Activated CD4-positive, alpha-beta T cell treated with anti-CD3 and anti-CD28 coated beads, Interleukin-2, amount 10 ng/mL, durations not matched to agents 7 days and 5 days (primary cell): ENCODE data around the gene IQGAP3. TPM values are rescaled to one million over a fixed set of nuclear protein-coding genes. Genes with fewer than 3 reads are reported as not detected.
A peak's percentile ranks its signal among the peaks of the same experiment; 100 is the strongest.

ENCODE experiments used
- CTCF ChIA-PET: fragments of 350-600 bp; sonication (Branson Sonifier 250); formaldehyde crosslinking; loops from one replicate; lab custom pipeline; 2021; ENCODE audit warnings: antibody characterized with exemption; lab: Charles Lee
- POLR2A ChIA-PET: fragments of 350-600 bp; sonication (Branson Sonifier 250); formaldehyde crosslinking; loops from one replicate; lab custom pipeline; 2021; ENCODE audit warnings: antibody characterized with exemption; lab: Charles Lee
- DNase-seq: peaks from one replicate; pipeline ENCODE4 v3.0.0-alpha.2; 2020
- H3K27ac Mint-ChIP-seq: one replicate; pipeline ENCODE4 v1.8.0; 2021; ENCODE audit warnings: mild to moderate bottlenecking, moderate library complexity, mixed read lengths
- H3K27me3 Mint-ChIP-seq: one replicate; pipeline ENCODE4 v1.8.0; 2021; ENCODE audit warnings: mixed read lengths
- H3K36me3 Mint-ChIP-seq: one replicate; pipeline ENCODE4 v1.8.0; 2021; ENCODE audit warnings: low read depth, mixed read lengths
- H3K4me1 Mint-ChIP-seq: one replicate; pipeline ENCODE4 v1.8.0; 2021; ENCODE audit warnings: mixed read lengths
- H3K4me3 Mint-ChIP-seq: one replicate; pipeline ENCODE4 v1.8.0; 2021; ENCODE audit warnings: mild to moderate bottlenecking, moderate library complexity, mixed read lengths
- H3K9me3 Mint-ChIP-seq: one replicate; pipeline ENCODE4 v1.8.0; 2021; ENCODE audit warnings: mixed read lengths
- total RNA-seq, 2 experiments: library from RNA; stranded (reverse); gene quantifications; one replicate each; pipeline ENCODE4 v1.2.3, GENCODE V29; 2021

The IQGAP3 gene
- total RNA-seq, 2 experiments from 2014 or later = 25.2 to 25.5 TPM

- DNase-seq = no peak
- ChIA-PET POLR2A (no interaction called here), CTCF (interaction anchor here (0.5 to 1.4 kb wide), 4 partner anchors 8 to 41 kb away, joined by 3 to 7 read pairs (median 4); no protein-coding TSS in a partner anchor)
- Mint-ChIP-seq H3K36me3 (peaks cover 64% of the 10 kb centered on the region), H3K4me1 (peaks cover 31% of the 10 kb centered on the region), H3K9me3 (no peaks in the 10 kb centered on the region), H3K27ac (no peak overlapping the region), H3K4me3 (no peak overlapping the region), H3K27me3 (no peaks in the 10 kb centered on the region)
Measured at GRCh38 chr1:156477526-156478249, 94.7 kb downstream of the IQGAP3 start.

- ChIA-PET POLR2A (no interaction called here), CTCF (interaction anchor here (1.0 to 1.4 kb wide), 4 partner anchors 8 to 40 kb away, joined by 3 to 7 read pairs (median 4); no protein-coding TSS in a partner anchor)
- no peaks in the 10 kb centered on the region for H3K27me3 Mint-ChIP-seq
- H3K4me3 Mint-ChIP-seq = no peak overlapping the region
- H3K36me3 Mint-ChIP-seq = peaks cover 64% of the 10 kb centered on the region
- peaks cover 21% of the 10 kb centered on the region for H3K4me1 Mint-ChIP-seq
- DNase-seq = no peak
- no peaks in the 10 kb centered on the region for H3K9me3 Mint-ChIP-seq
- peak overlapping the region; percentile 26 for H3K27ac Mint-ChIP-seq
Measured at GRCh38 chr1:156476501-156477298, 95.7 kb downstream of the IQGAP3 start.

GRCh38 chr1:156475568-156476500 lies 96.5 kb downstream of the IQGAP3 start:
- peaks cover 58% of the 10 kb centered on the region for H3K36me3 Mint-ChIP-seq
- ChIA-PET POLR2A (no interaction called here), CTCF (interaction anchor here (1.1 to 1.4 kb wide), 2 partner anchors 9 to 12 kb away, joined by 3 to 4 read pairs; no protein-coding TSS in a partner anchor)
- no peaks in the 10 kb centered on the region for H3K9me3 Mint-ChIP-seq
- DNase-seq = no peak
- H3K27ac Mint-ChIP-seq = no peak overlapping the region
- H3K4me1 Mint-ChIP-seq = peaks cover 13% of the 10 kb centered on the region
- H3K27me3 Mint-ChIP-seq = no peaks in the 10 kb centered on the region
- H3K4me3 Mint-ChIP-seq = no peak overlapping the region

Other genes starting within 250 kb of the IQGAP3 start
- gene CCT3, start 234.3 kb downstream of the IQGAP3 start, total RNA-seq = 100 to 1,000 TPM; 186 to 228 TPM
- gene TSACC, start 234.0 kb downstream of the IQGAP3 start, total RNA-seq = under 1 TPM; 0.50 to 0.89 TPM
- not detected for gene RHBG, start 203.4 kb downstream of the IQGAP3 start, total RNA-seq
- gene MEF2D, start 71.8 kb downstream of the IQGAP3 start, total RNA-seq = 10 to 100 TPM; 34.0 to 39.4 TPM
- gene TTC24, start 7.2 kb upstream of the IQGAP3 start, total RNA-seq = 1 to 10 TPM; 2.9 to 4.6 TPM
- gene NAXE, start 19.2 kb upstream of the IQGAP3 start, total RNA-seq = 10 to 100 TPM; 52.9 to 54.2 TPM
- 10 to 100 TPM; 29.9 to 33.4 TPM for gene GPATCH4, start 28.9 kb upstream of the IQGAP3 start, total RNA-seq
- gene HAPLN2, start 46.9 kb upstream of the IQGAP3 start, total RNA-seq = under 1 TPM in 1 of 2 experiments, not detected in 1; 0.62 TPM
- gene BCAN, start 69.6 kb upstream of the IQGAP3 start, total RNA-seq = not detected
- gene NES, start 104.8 kb upstream of the IQGAP3 start, total RNA-seq = not detected
- 1 to 10 TPM in 1 of 2 experiments, under 1 TPM in 1; 0.77 to 1.1 TPM for gene CRABP2, start 133.0 kb upstream of the IQGAP3 start, total RNA-seq
- 10 to 100 TPM; 26.2 to 29.7 TPM for gene METTL25B, start 155.9 kb upstream of the IQGAP3 start, total RNA-seq
- gene ISG20L2, start 156.2 kb upstream of the IQGAP3 start, total RNA-seq = 10 to 100 TPM; 47.0 to 58.0 TPM
- 10 to 100 TPM; 50.4 to 54.7 TPM for gene MRPL24, start 168.5 kb upstream of the IQGAP3 start, total RNA-seq
- 100 to 1,000 TPM; 288 to 301 TPM for gene HDGF, start 179.1 kb upstream of the IQGAP3 start, total RNA-seq
- gene PRCC, start 195.0 kb upstream of the IQGAP3 start, total RNA-seq = 10 to 100 TPM; 70.6 to 87.7 TPM
- 10 to 100 TPM; 56.3 to 63.5 TPM for gene SH2D2A, start 244.3 kb upstream of the IQGAP3 start, total RNA-seq